ENCODE measurements around the gene APC2.

Gene APC2

GRCh38 chr19:1425102-1425837 is 24.7 kb upstream of the APC2 start:
- Histone ChIP-seq H3K4me3 (ENCODE audit: low read depth in 1 of 2, low read length in 2 of 2) (no peak overlapping the region), H3K9me3 (ENCODE audit: control insufficient read depth in 1 of 2, low read length in 2 of 2) (no peaks in the 10 kb centered on the region), H3K27me3 (ENCODE audit: low read depth, low read length) (no peaks in the 10 kb centered on the region), H3K27ac (ENCODE audit: low read length) (no peak overlapping the region), H3K36me3 (ENCODE audit: control insufficient read depth in 1 of 2, insufficient read depth in 2 of 2, low read length in 2 of 2) (peaks cover 39 to 96% of the 10 kb centered on the region in 2 donors), H3K4me1 (ENCODE audit: control insufficient read depth in 1 of 2, insufficient read depth in 2 of 2, low read length in 2 of 2) (no peaks in the 10 kb centered on the region)

GRCh38 chr19:1425902-1426301 is 24.0 kb upstream of the APC2 start:
- no peaks in the 10 kb centered on the region for H3K4me1 ChIP-seq (ENCODE audit: control insufficient read depth in 1 of 2, insufficient read depth in 2 of 2, low read length in 2 of 2)
- H3K27me3 ChIP-seq (ENCODE audit: low read depth, low read length), result no peaks in the 10 kb centered on the region
- no peaks in the 10 kb centered on the region for H3K9me3 ChIP-seq (ENCODE audit: control insufficient read depth in 1 of 2, low read length in 2 of 2)
- H3K27ac ChIP-seq (ENCODE audit: low read length), result no peak overlapping the region
- H3K36me3 ChIP-seq (ENCODE audit: control insufficient read depth in 1 of 2, insufficient read depth in 2 of 2, low read length in 2 of 2), result peaks cover 35 to 92% of the 10 kb centered on the region in 2 donors
- H3K4me3 ChIP-seq (ENCODE audit: low read depth in 1 of 2, low read length in 2 of 2), result no peak overlapping the region

- Histone ChIP-seq H3K36me3 (ENCODE audit: control insufficient read depth in 1 of 2, insufficient read depth in 2 of 2, low read length in 2 of 2) (peaks cover 34 to 88% of the 10 kb centered on the region in 2 donors), H3K27ac (ENCODE audit: low read length) (no peak overlapping the region), H3K9me3 (ENCODE audit: control insufficient read depth in 1 of 2, low read length in 2 of 2) (no peaks in the 10 kb centered on the region), H3K4me3 (ENCODE audit: low read depth in 1 of 2, low read length in 2 of 2) (no peak overlapping the region), H3K4me1 (ENCODE audit: control insufficient read depth in 1 of 2, insufficient read depth in 2 of 2, low read length in 2 of 2) (no peaks in the 10 kb centered on the region), H3K27me3 (ENCODE audit: low read depth, low read length) (no peaks in the 10 kb centered on the region)
These were observed 23.2 kb upstream of the APC2 start for GRCh38 chr19:1426736-1427135.

- Histone ChIP-seq H3K4me3 (ENCODE audit: low read depth in 1 of 2, low read length in 2 of 2) (no peak overlapping the region), H3K9me3 (ENCODE audit: control insufficient read depth in 1 of 2, low read length in 2 of 2) (no peaks in the 10 kb centered on the region), H3K27ac (ENCODE audit: low read length) (no peak overlapping the region), H3K4me1 (ENCODE audit: control insufficient read depth in 1 of 2, insufficient read depth in 2 of 2, low read length in 2 of 2) (no peaks in the 10 kb centered on the region), H3K27me3 (ENCODE audit: low read depth, low read length) (no peaks in the 10 kb centered on the region), H3K36me3 (ENCODE audit: control insufficient read depth in 1 of 2, insufficient read depth in 2 of 2, low read length in 2 of 2) (peaks cover 33 to 88% of the 10 kb centered on the region in 2 donors)
These were observed 22.6 kb upstream of the APC2 start for GRCh38 chr19:1427221-1427920.

GRCh38 chr19:1428738-1429391 is 21.1 kb upstream of the APC2 start:
- Histone ChIP-seq H3K4me1 (ENCODE audit: control insufficient read depth in 1 of 2, insufficient read depth in 2 of 2, low read length in 2 of 2) (no peaks in the 10 kb centered on the region), H3K4me3 (ENCODE audit: low read depth in 1 of 2, low read length in 2 of 2) (no peak overlapping the region), H3K27me3 (ENCODE audit: low read depth, low read length) (no peaks in the 10 kb centered on the region), H3K36me3 (ENCODE audit: control insufficient read depth in 1 of 2, insufficient read depth in 2 of 2, low read length in 2 of 2) (peaks cover 35 to 88% of the 10 kb centered on the region in 2 donors), H3K9me3 (ENCODE audit: control insufficient read depth in 1 of 2, low read length in 2 of 2) (no peaks in the 10 kb centered on the region), H3K27ac (ENCODE audit: low read length) (no peak overlapping the region)

- H3K27ac ChIP-seq (ENCODE audit: low read length), result no peak overlapping the region
- no peaks in the 10 kb centered on the region for H3K9me3 ChIP-seq (ENCODE audit: control insufficient read depth in 1 of 2, low read length in 2 of 2)
- H3K27me3 ChIP-seq (ENCODE audit: low read depth, low read length), result no peaks in the 10 kb centered on the region
- no peaks in the 10 kb centered on the region for H3K4me1 ChIP-seq (ENCODE audit: control insufficient read depth in 1 of 2, insufficient read depth in 2 of 2, low read length in 2 of 2)
- H3K36me3 ChIP-seq (ENCODE audit: control insufficient read depth in 1 of 2, insufficient read depth in 2 of 2, low read length in 2 of 2), result peaks cover 33 to 90% of the 10 kb centered on the region in 2 donors
- H3K4me3 ChIP-seq (ENCODE audit: low read depth in 1 of 2, low read length in 2 of 2), result no peak overlapping the region
These were observed 20.2 kb upstream of the APC2 start for GRCh38 chr19:1429750-1430149.

- H3K4me3 ChIP-seq (ENCODE audit: low read depth in 1 of 2, low read length in 2 of 2), result no peak overlapping the region
- no peaks in the 10 kb centered on the region for H3K9me3 ChIP-seq (ENCODE audit: control insufficient read depth in 1 of 2, low read length in 2 of 2)
- no peaks in the 10 kb centered on the region for H3K4me1 ChIP-seq (ENCODE audit: control insufficient read depth in 1 of 2, insufficient read depth in 2 of 2, low read length in 2 of 2)
- H3K27ac ChIP-seq (ENCODE audit: low read length), result no peak overlapping the region
- no peaks in the 10 kb centered on the region for H3K27me3 ChIP-seq (ENCODE audit: low read depth, low read length)
- H3K36me3 ChIP-seq (ENCODE audit: control insufficient read depth in 1 of 2, insufficient read depth in 2 of 2, low read length in 2 of 2), result peaks cover 32 to 89% of the 10 kb centered on the region in 2 donors
These were observed 19.7 kb upstream of the APC2 start for GRCh38 chr19:1430246-1430645.

GRCh38 chr19:1431759-1432506 is 18.0 kb upstream of the APC2 start:
- Histone ChIP-seq H3K27ac (ENCODE audit: low read length) (no peak overlapping the region), H3K27me3 (ENCODE audit: low read depth, low read length) (no peaks in the 10 kb centered on the region), H3K36me3 (ENCODE audit: control insufficient read depth in 1 of 2, insufficient read depth in 2 of 2, low read length in 2 of 2) (peaks cover 31 to 77% of the 10 kb centered on the region in 2 donors), H3K4me1 (ENCODE audit: control insufficient read depth in 1 of 2, insufficient read depth in 2 of 2, low read length in 2 of 2) (no peaks in the 10 kb centered on the region), H3K9me3 (ENCODE audit: control insufficient read depth in 1 of 2, low read length in 2 of 2) (no peaks in the 10 kb centered on the region), H3K4me3 (ENCODE audit: low read depth in 1 of 2, low read length in 2 of 2) (no peak overlapping the region)

GRCh38 chr19:1432507-1432887 is 17.4 kb upstream of the APC2 start:
- peaks cover 0 to under 1% of the 10 kb centered on the region in 2 donors for H3K4me1 ChIP-seq (ENCODE audit: control insufficient read depth in 1 of 2, insufficient read depth in 2 of 2, low read length in 2 of 2)
- H3K27me3 ChIP-seq (ENCODE audit: low read depth, low read length), result no peaks in the 10 kb centered on the region
- H3K4me3 ChIP-seq (ENCODE audit: low read depth in 1 of 2, low read length in 2 of 2), result no peak overlapping the region
- no peak overlapping the region for H3K27ac ChIP-seq (ENCODE audit: low read length)
- H3K36me3 ChIP-seq (ENCODE audit: control insufficient read depth in 1 of 2, insufficient read depth in 2 of 2, low read length in 2 of 2), result peaks cover 27 to 71% of the 10 kb centered on the region in 2 donors
- H3K9me3 ChIP-seq (ENCODE audit: control insufficient read depth in 1 of 2, low read length in 2 of 2), result no peaks in the 10 kb centered on the region

GRCh38 chr19:1433119-1434039 is 16.5 kb upstream of the APC2 start:
- Histone ChIP-seq H3K4me1 (ENCODE audit: control insufficient read depth in 1 of 2, insufficient read depth in 2 of 2, low read length in 2 of 2) (peaks cover 0 to 6% of the 10 kb centered on the region in 2 donors), H3K27me3 (ENCODE audit: low read depth, low read length) (no peaks in the 10 kb centered on the region), H3K36me3 (ENCODE audit: control insufficient read depth in 1 of 2, insufficient read depth in 2 of 2, low read length in 2 of 2) (peaks cover 27 to 64% of the 10 kb centered on the region in 2 donors)

More at GRCh38 chr19:1433119-1434039, 16.5 kb upstream of the APC2 start:
- Histone ChIP-seq H3K27ac (ENCODE audit: low read length) (no peak overlapping the region), H3K4me3 (ENCODE audit: low read depth in 1 of 2, low read length in 2 of 2) (no peak overlapping the region), H3K9me3 (ENCODE audit: control insufficient read depth in 1 of 2, low read length in 2 of 2) (no peaks in the 10 kb centered on the region)

Measured in muscle layer of duodenum (tissue), 2 donors.